Activated CD4-positive, alpha-beta memory T cell treated with anti-CD3 and anti-CD28 coated beads for 36 hours (primary cell): ENCODE results near the gene ANXA4. TPM values are rescaled to one million over a fixed set of nuclear protein-coding genes. Genes with fewer than 3 reads are reported as not detected.
A peak's percentile ranks its signal among the peaks of the same experiment; 100 is the strongest.
"Not testable (repeated sequence)": the region's sequence is repeated elsewhere in the genome, so short reads cannot be mapped to it uniquely, and the experiment has no call there.

Source experiments
- CTCF ChIA-PET: fragments of 350-600 bp; sonication (Branson Sonifier 250); formaldehyde crosslinking; loops from one replicate; lab custom pipeline; 2021; ENCODE audit warnings: antibody characterized with exemption, inconsistent platforms; lab: Charles Lee
- POLR2A ChIA-PET: fragments of 350-600 bp; sonication (Branson Sonifier 250); formaldehyde crosslinking; loops from one replicate; lab custom pipeline; 2021; ENCODE audit warnings: antibody characterized with exemption; lab: Charles Lee
- DNase-seq: peaks from one replicate; pipeline ENCODE4 v3.0.0-alpha.2; 2020
- H3K27ac Mint-ChIP-seq: one replicate; pipeline ENCODE4 v1.8.0; 2021; ENCODE audit warnings: mixed read lengths
- H3K27me3 Mint-ChIP-seq: one replicate; pipeline ENCODE4 v1.8.0; 2021; ENCODE audit warnings: mixed read lengths
- H3K36me3 Mint-ChIP-seq: one replicate; pipeline ENCODE4 v1.8.0; 2021; ENCODE audit warnings: mixed read lengths
- H3K4me1 Mint-ChIP-seq: one replicate; pipeline ENCODE4 v1.8.0; 2021; ENCODE audit warnings: low read depth, mixed read lengths
- H3K4me3 Mint-ChIP-seq: one replicate; pipeline ENCODE4 v1.8.0; 2021; ENCODE audit warnings: mild to moderate bottlenecking, mixed read lengths
- H3K9me3 Mint-ChIP-seq: one replicate; pipeline ENCODE4 v1.8.0; 2021; ENCODE audit warnings: mixed read lengths
- intact Hi-C: fragments of 100-400 bp; cut with micrococcal nuclease; formaldehyde crosslinking; loops from one replicate; pipeline ENCODE4 v1.15.1; 2023
- total RNA-seq, 2 experiments: library from RNA; stranded (reverse); gene quantifications; one replicate each; pipeline ENCODE4 v1.2.3, GENCODE V29; 2021

The ANXA4 gene
- total RNA-seq, 2 experiments from 2014 or later = 41.3 to 43.2 TPM

DNA sequence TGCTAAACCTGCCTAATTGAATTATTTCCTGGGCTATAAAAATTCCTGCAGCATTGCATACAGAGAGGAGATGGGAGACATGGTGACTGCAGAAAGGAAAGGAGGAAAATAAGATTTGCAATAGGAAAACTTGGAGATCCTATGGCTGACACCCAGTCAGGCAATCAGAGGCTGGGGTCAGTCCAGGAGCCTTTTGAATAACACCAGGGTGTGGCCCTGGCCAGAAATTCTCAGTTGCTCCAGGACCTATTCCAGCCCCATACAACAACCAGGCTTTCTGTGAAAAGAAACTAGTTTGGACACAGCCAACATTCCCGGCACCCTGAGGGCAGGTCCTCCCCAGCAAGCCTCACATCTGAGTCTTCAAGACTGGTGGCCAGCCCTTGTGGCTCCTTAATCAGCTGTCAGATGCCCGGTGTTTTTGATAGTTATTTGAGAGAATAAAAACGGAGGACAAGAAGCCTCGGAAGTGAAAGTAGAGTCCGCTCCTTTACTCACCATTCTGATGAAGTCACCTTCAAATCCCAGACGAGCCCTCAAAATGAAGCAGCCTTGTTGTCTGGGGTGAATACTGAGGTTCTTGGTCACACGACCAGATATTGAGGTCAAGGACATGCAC lies 56.5 kb downstream of the ANXA4 start:
- Mint-ChIP-seq H3K4me3 (no peak overlapping the region), H3K27me3 (no peaks in the 10 kb centered on the region), H3K4me1 (peaks cover 3% of the 10 kb centered on the region), H3K9me3 (no peaks in the 10 kb centered on the region), H3K27ac (no peak overlapping the region), H3K36me3 (no peaks in the 10 kb centered on the region)
- intact Hi-C loops = no loop called here
- CTCF ChIA-PET = interaction anchor here (1.9 kb wide), 1 partner anchor 73 kb away, joined by 17 read pairs; no protein-coding TSS in a partner anchor
- no peak for DNase-seq
- POLR2A ChIA-PET = no interaction called here

DNA sequence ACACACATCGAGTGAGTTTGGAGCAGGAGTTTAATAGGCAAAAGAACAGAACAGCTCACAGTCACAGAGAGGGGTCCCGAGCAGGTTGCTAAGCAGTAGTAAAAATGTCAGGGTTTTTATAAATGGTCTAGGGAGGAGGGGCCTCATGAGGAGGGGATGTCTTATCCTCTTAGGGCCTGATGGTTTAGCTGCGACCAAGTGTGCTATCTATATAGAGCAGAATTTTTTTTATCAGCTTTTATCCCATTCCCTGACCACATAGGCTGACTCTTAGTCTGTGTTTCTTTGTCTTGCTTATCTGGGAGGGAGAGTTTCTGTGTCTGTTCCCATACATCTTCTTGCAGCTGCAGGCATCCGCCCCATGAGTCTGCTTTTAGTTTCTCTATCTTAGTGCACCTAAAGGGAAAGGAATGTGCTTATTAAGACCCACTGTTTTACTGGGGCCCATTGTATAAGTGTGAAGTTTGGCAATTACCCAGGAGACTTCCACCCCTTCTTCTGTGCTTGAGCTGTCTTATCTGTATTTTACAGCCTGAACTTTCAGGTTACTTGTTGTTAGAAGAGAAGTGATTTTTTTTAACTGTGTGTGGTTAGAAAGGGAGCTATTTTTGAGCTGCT lies 57.1 kb downstream of the ANXA4 start:
- ChIA-PET POLR2A (no interaction called here), CTCF (interaction anchor here (1.9 kb wide), 1 partner anchor 74 kb away, joined by 17 read pairs; no protein-coding TSS in a partner anchor)
- Mint-ChIP-seq H3K27me3 (no peaks in the 10 kb centered on the region), H3K36me3 (peaks cover 2% of the 10 kb centered on the region), H3K9me3 (no peaks in the 10 kb centered on the region), H3K27ac (no peak overlapping the region), H3K4me3 (no peak overlapping the region), H3K4me1 (peaks cover 7% of the 10 kb centered on the region)
- intact Hi-C loops = no loop called here
- DNase-seq = no peak

DNA sequence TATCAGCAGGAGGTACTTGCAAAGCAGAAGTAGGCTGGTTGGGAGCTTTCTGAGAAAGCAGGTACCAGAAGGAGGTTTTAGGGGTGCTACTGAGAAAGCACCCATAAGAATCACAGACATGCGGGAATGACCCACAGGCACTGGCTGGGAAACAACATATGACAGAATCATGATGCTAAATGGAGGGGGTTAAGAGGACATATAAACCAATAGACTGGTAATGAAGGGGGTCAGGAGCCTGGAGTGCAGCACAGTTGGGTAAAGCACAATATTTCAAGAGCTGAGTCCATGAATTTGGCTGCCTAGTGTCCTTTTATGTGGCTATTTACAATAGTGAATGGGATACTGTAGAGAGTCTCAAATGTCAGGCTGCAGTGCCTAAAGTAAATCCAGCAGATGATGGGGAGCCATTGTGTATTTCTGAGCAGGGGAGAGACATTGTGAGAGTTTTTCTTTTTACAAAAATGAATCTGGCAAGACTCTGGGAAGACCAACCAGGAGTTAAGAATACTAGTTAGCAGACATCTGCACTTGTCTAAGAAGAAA lies 59.9 kb downstream of the ANXA4 start:
- H3K4me3 Mint-ChIP-seq = no peak overlapping the region
- no peaks in the 10 kb centered on the region for H3K9me3 Mint-ChIP-seq
- H3K27ac Mint-ChIP-seq = no peak overlapping the region
- no peaks in the 10 kb centered on the region for H3K27me3 Mint-ChIP-seq
- intact Hi-C loops = no loop called here
- ChIA-PET POLR2A (no interaction called here), CTCF (interaction anchor here (1.3 to 2.5 kb wide), 3 partner anchors 15 to 77 kb away, joined by 3 to 14 read pairs (median 10); no protein-coding TSS in a partner anchor)
- H3K4me1 Mint-ChIP-seq = peaks cover 13% of the 10 kb centered on the region
- DNase-seq = no peak
- peaks cover 9% of the 10 kb centered on the region for H3K36me3 Mint-ChIP-seq

DNA sequence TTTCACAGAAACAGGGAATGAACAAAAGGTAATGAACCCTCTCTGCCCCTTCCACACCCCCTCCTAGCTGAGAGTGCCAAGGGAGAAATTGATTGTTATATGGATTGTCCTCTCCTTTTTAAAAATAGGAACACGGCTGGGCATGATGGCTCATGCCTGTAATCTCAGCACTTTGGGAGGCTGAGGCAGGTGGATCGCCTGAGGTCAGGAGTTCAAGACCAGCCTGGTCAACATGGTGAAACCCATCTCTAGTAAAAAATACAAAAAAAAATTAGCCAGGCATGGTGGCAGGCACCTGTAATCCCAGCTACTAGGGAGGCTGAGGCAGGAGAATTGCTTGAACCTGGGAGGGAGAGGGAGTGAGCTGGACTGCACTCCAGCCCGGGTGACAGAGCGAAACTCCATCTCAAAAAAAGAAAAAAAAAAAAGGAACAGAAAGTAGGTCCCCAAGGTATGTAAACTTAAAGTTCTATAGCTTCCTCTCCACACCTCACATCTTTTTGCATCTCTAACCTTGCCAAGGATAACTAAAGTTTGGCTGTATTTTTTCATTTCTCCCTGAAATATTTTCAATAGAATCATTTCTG lies 60.9 kb downstream of the ANXA4 start:
- CTCF ChIA-PET = interaction anchor here (2.3 to 3.6 kb wide), 2 partner anchors 13 to 78 kb away, joined by 14 to 20 read pairs; no protein-coding TSS in a partner anchor
- POLR2A ChIA-PET = not testable (repeated sequence)

DNA sequence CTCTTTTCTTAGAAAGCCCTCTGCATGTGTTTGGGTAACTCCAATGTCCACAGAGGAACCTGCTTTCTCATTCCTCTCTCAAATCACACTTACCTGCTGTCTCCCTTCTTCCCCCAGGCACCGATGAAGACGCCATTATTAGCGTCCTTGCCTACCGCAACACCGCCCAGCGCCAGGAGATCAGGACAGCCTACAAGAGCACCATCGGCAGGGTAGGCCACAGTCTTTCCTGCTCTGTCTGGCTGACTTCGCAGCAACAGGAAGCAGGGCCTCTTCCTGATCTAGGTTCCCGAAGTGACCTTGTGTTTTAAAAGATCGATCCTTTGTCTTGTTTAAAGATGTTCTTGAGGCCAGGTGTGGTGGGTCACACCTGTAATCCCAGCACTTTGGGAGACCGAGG lies 62.5 kb downstream of the ANXA4 start:
- no peaks in the 10 kb centered on the region for H3K9me3 Mint-ChIP-seq
- H3K27me3 Mint-ChIP-seq = no peaks in the 10 kb centered on the region
- no peak overlapping the region for H3K4me3 Mint-ChIP-seq
- intact Hi-C loops = no loop called here
- H3K27ac Mint-ChIP-seq = no peak overlapping the region
- ChIA-PET POLR2A (no interaction called here), CTCF (interaction anchor here (1.1 to 3.6 kb wide), 3 partner anchors 11 to 90 kb away, joined by 3 to 20 read pairs (median 14); no protein-coding TSS in a partner anchor)
- peaks cover 9% of the 10 kb centered on the region for H3K36me3 Mint-ChIP-seq
- DNase-seq = peak; percentile 11
- H3K4me1 Mint-ChIP-seq = peaks cover 13% of the 10 kb centered on the region

More for the DNA sequence above, 60.9 kb downstream of the ANXA4 start:
- intact Hi-C loops, H3K9me3 Mint-ChIP-seq, H3K27me3 Mint-ChIP-seq, DNase-seq, H3K4me3 Mint-ChIP-seq, H3K36me3 Mint-ChIP-seq, H3K27ac Mint-ChIP-seq: not testable (repeated sequence)
- H3K4me1 Mint-ChIP-seq = peaks cover 13% of the 10 kb centered on the region

DNA sequence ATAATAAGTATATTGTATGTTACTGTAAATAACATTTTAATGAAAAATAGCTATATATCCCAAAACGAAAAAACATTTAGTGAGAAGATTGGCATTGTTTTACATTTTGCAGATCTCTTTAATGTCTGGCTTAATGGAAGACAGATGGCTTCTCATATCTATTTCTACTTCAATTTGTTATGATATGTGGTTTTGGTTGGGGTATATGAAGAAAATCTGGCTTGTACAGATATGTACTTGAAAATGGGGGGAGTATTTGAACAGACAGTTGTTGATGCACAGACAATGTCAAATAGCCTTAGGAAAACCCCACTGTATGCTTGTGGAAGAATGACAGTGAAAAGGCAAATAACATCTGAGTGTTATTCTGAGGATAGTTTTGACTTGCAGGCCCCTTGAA lies 64.0 kb downstream of the ANXA4 start:
- Mint-ChIP-seq H3K4me1 (peaks cover 13% of the 10 kb centered on the region), H3K27ac (no peak overlapping the region), H3K27me3 (no peaks in the 10 kb centered on the region), H3K36me3 (peaks cover 9% of the 10 kb centered on the region), H3K9me3 (no peaks in the 10 kb centered on the region), H3K4me3 (no peak overlapping the region)
- no peak for DNase-seq
- intact Hi-C loops = no loop called here
- ChIA-PET POLR2A (no interaction called here), CTCF (interaction anchor here (1.1 to 3.6 kb wide), 2 partner anchors 10 to 81 kb away, joined by 4 to 20 read pairs; no protein-coding TSS in a partner anchor)

DNA sequence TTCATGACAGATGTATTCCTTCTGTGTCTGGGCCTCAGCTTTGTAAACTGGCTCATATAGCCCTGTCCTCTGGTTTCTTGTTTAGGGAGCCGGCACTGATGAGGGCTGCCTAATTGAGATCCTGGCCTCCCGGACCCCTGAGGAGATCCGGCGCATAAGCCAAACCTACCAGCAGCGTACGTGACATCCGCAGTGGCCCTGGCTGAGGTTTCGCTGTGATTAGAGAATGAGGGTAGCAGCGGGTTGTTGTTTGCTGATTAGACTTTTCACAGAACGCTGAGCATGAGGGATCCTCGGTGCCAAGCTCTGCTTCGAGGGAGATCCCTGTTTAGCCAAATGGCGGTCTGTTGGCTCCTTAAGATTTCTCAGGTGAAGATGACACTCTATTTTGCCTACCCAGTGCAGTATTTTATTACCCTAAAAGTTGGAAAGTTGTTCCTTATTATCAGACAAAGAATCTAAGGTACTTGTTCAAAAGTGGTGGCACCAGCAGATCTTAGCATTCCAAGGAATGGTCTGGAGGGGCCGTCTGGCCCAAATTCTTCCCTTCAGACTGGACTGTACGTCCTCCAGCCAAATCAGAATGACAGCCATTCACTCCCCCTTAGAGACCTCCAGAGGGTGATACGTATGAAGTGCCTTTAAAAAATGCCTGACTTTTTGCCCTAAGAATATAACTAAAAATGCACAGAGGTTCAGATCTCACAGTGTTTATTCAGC lies 66.0 kb downstream of the ANXA4 start:
- Mint-ChIP-seq H3K27me3 (no peaks in the 10 kb centered on the region), H3K36me3 (peaks cover 12% of the 10 kb centered on the region), H3K4me1 (peaks cover 13% of the 10 kb centered on the region), H3K27ac (no peak overlapping the region), H3K9me3 (no peaks in the 10 kb centered on the region), H3K4me3 (no peak overlapping the region)
- ChIA-PET CTCF (no interaction called here), POLR2A (no interaction called here)
- intact Hi-C loops = no loop called here
- DNase-seq = no peak

DNA sequence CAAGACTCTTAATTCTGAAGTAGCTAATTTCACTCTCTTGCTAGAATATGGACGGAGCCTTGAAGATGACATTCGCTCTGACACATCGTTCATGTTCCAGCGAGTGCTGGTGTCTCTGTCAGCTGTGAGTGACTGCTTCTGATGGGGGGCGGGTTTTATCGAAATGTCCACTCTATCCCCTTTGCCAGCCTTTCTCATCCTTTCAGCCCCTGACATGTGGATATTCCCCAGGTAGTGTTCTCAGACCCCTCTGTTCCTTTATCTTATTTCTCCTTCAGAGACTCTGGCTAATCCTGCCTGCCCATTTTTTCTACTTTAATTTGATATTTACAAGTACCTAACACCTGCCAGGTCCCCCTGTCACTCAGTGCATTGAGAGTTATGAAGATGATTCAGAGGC lies 68.6 kb downstream of the ANXA4 start:
- no peak for DNase-seq
- intact Hi-C loops = no loop called here
- no peaks in the 10 kb centered on the region for H3K4me1 Mint-ChIP-seq
- no peak overlapping the region for H3K27ac Mint-ChIP-seq
- H3K9me3 Mint-ChIP-seq = no peaks in the 10 kb centered on the region
- H3K27me3 Mint-ChIP-seq = no peaks in the 10 kb centered on the region
- no peak overlapping the region for H3K4me3 Mint-ChIP-seq
- CTCF ChIA-PET = interaction anchor here (1.8 to 9.2 kb wide), 3 partner anchors 85 to 245 kb away, joined by 4 to 387 read pairs (median 14); no protein-coding TSS in a partner anchor
- H3K36me3 Mint-ChIP-seq = peaks cover 6% of the 10 kb centered on the region
- POLR2A ChIA-PET = no interaction called here

DNA sequence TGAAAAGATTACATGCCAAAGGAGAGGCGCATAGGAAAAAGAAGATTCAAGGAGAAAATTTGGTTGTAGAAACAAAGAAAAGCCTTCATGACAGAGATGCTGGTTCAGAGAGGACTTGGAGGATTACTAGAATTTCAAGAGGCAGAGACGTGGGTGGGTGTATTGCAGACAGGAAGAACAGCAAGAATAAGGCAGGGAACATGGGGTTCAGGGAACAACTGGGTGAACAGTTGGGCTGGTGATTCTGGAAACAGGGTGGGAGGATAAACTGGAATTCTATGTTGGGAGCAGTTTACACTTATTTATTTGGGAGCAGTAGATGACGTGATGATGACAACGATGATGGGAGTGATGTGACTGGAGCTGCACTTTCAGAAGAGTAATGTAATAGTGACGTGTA lies 69.1 kb downstream of the ANXA4 start:
- POLR2A ChIA-PET = no interaction called here
- no peak for DNase-seq
- CTCF ChIA-PET = interaction anchor here (9.2 kb wide), 1 partner anchor 86 kb away, joined by 387 read pairs; no protein-coding TSS in a partner anchor
- H3K36me3 Mint-ChIP-seq = peaks cover 6% of the 10 kb centered on the region
- no peak overlapping the region for H3K4me3 Mint-ChIP-seq
- H3K27me3 Mint-ChIP-seq = no peaks in the 10 kb centered on the region
- intact Hi-C loops = no loop called here
- no peaks in the 10 kb centered on the region for H3K9me3 Mint-ChIP-seq
- H3K4me1 Mint-ChIP-seq = no peaks in the 10 kb centered on the region
- H3K27ac Mint-ChIP-seq = no peak overlapping the region

DNA sequence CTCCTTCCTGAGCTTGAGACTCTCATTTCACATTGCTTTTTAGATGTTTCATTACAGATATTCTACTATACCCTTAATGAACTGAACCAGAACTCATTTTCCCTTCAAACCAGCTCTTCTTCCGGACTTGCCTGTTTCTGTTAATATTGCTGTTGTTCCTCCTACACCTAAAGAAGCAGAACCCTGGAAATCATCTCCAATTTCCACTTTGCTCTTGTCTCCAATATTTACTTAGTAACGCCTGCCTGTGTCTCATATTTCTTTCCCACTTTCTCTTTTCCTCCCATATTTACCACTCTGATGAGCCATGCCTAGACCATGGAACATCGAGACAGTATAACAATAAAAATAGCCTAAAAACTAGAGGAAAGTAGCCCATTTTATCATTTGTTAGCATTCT lies 69.7 kb downstream of the ANXA4 start:
- intact Hi-C loops = no loop called here
- Mint-ChIP-seq H3K36me3 (peaks cover 3% of the 10 kb centered on the region), H3K4me1 (no peaks in the 10 kb centered on the region), H3K27ac (no peak overlapping the region), H3K4me3 (no peak overlapping the region), H3K27me3 (no peaks in the 10 kb centered on the region), H3K9me3 (no peaks in the 10 kb centered on the region)
- DNase-seq = no peak
- ChIA-PET POLR2A (no interaction called here), CTCF (interaction anchor here (9.2 kb wide), 1 partner anchor 86 kb away, joined by 387 read pairs; no protein-coding TSS in a partner anchor)

DNA sequence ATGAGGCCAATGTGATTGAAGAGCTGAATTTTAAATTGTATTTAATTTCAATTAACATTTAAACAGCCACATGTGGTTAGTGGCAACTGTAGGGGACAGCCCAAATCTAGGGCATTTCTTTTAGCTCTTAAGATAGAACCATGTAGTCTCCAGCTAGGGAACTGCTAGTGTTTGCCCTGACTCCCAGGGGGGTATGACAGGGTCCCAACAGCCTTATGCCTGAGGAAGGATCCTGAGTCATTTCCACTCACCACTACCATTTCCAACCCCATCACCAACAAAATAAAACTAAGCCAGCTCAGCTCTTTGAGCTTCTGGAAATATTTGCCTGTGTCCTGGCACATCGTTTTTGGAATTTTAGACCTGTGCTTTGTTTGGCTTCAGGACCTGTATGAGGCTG lies 73.8 kb downstream of the ANXA4 start:
- intact Hi-C loops = loop anchor here (5.0 kb wide), 3 partner anchors 53 to 258 kb away; partner anchors contain the start of gene ANXA4
- Mint-ChIP-seq H3K4me1 (peaks cover 4% of the 10 kb centered on the region), H3K27ac (no peak overlapping the region), H3K4me3 (no peak overlapping the region), H3K9me3 (no peaks in the 10 kb centered on the region), H3K36me3 (peaks cover 3% of the 10 kb centered on the region), H3K27me3 (no peaks in the 10 kb centered on the region)
- CTCF ChIA-PET = interaction anchor here (0.6 to 9.2 kb wide), 18 partner anchors 11 to 261 kb away, joined by 3 to 387 read pairs (median 7); partner anchors contain the start of genes AAK1 and ANXA4
- POLR2A ChIA-PET = no interaction called here
- DNase-seq = no peak
